ENCODE results near the gene RHBDD3.

The RHBDD3 gene

DNA sequence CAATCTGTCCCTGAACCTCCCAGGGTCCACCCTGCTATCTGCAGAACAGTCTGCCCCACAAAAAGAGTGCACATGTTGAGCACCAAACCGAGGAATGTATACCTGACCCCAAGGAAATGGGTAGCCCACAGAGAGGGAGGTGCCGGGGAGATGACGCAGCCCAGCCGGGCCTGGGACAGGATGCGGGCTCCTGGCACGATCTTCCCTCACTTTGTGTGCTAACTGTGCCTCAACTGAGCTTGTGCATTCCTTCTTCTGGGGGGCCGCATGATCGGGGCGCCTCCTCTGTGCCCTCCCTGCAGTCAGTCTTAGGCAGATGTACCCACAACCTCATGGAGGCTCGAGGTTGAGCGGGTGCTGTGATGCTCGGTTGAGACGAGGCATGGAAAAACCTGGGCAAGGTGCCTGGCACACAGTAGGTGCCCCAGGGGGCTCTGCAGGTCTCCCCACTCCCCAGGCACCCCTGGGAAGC, 41.0 kb upstream of the RHBDD3 start:
- no CpG with 5 or more reads among the region's 13 CpGs for WGBS (ENCODE audit: extremely low coverage, insufficient coverage, insufficient read length)
- H3K4me2 ChIP-seq (ENCODE audit: low read length): no peak overlapping the region

DNA sequence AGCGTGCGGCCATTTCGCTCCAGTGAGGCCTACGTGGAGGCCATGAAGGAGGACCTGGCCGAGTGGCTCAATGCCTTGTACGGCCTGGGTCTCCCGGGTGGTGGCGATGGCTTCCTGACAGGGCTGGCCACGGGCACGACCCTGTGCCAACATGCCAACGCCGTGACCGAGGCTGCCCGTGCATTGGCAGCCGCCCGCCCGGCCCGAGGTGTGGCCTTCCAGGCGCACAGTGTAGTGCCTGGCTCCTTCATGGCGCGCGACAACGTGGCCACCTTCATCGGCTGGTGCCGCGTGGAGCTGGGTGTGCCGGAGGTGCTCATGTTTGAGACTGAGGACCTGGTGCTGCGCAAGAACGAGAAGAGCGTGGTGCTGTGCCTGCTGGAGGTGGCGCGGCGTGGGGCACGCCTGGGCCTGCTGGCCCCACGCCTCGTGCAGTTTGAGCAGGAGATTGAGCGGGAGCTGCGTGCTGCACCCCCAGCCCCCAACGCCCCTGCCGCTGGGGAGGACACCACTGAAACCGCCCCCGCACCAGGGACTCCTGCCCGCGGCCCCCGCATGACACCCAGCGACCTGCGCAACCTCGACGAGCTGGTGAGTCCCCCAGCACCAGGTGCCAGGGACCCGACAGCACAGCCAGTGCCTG, 40.5 kb upstream of the RHBDD3 start:
- Histone ChIP-seq H3K79me2 (ENCODE audit: control insufficient read depth, insufficient read depth, low read length, poor library complexity) (peaks cover 5% of the 10 kb centered on the region), H2AK5ac (ENCODE audit: low read length) (no peak overlapping the region), H3K9me3 (ENCODE audit: insufficient read depth, low read depth, low read length) (peaks cover 2% of the 10 kb centered on the region), H4K8ac (ENCODE audit: low read depth, low read length) (no peak overlapping the region), H3K23ac (ENCODE audit: low read length) (no peak overlapping the region), H3K36me3 (ENCODE audit: control insufficient read depth in 1 of 2, insufficient read depth in 2 of 2, low read length in 2 of 2) (peaks cover 7 to 9% of the 10 kb centered on the region in 2 experiments), H3K4me1 (ENCODE audit: control insufficient read depth in 1 of 2, insufficient read depth in 2 of 2, low read length in 2 of 2) (peaks cover 25 to 33% of the 10 kb centered on the region in 2 experiments), H3K14ac (ENCODE audit: low read length) (no peak overlapping the region), H3K4me3 (ENCODE audit: low read depth, low read length) (no peak overlapping the region), H3K27ac (ENCODE audit: low read depth, low read length) (no peak overlapping the region), H3K79me1 (ENCODE audit: low read length) (peaks cover 14% of the 10 kb centered on the region), H3K9ac (ENCODE audit: low read length) (no peak overlapping the region), H2BK12ac (ENCODE audit: low read length) (no peak overlapping the region), H3K4ac (ENCODE audit: low read depth, low read length) (no peak overlapping the region), H2BK5ac (ENCODE audit: low read depth, low read length, poor library complexity) (no peak overlapping the region), H4K12ac (ENCODE audit: low read depth, low read length) (no peak overlapping the region), H2AFZ (ENCODE audit: insufficient read depth, low read length, poor library complexity) (no peak overlapping the region), H2BK120ac (ENCODE audit: insufficient read depth, low read length, poor library complexity) (no peak overlapping the region), H3K27me3 (ENCODE audit: insufficient read depth, low read length) (peaks cover 2% of the 10 kb centered on the region), H3K18ac (ENCODE audit: low read length) (peak overlapping the region; percentile 13), H3K4me2 (ENCODE audit: low read length) (no peak overlapping the region), H4K91ac (ENCODE audit: low read depth, low read length) (no peak overlapping the region)
- DNase-seq: no peak
- WGBS (ENCODE audit: extremely low coverage, insufficient coverage, insufficient read length): no CpG with 5 or more reads among the region's 50 CpGs

More for the DNA sequence above, 41.0 kb upstream of the RHBDD3 start:
- Histone ChIP-seq H3K79me1 (ENCODE audit: low read length) (peaks cover 14% of the 10 kb centered on the region), H3K36me3 (ENCODE audit: control insufficient read depth in 1 of 2, insufficient read depth in 2 of 2, low read length in 2 of 2) (peaks cover 7 to 9% of the 10 kb centered on the region in 2 experiments), H4K12ac (ENCODE audit: low read depth, low read length) (no peak overlapping the region), H3K14ac (ENCODE audit: low read length) (no peak overlapping the region), H3K79me2 (ENCODE audit: control insufficient read depth, insufficient read depth, low read length, poor library complexity) (peaks cover 5% of the 10 kb centered on the region), H2AK5ac (ENCODE audit: low read length) (no peak overlapping the region), H4K8ac (ENCODE audit: low read depth, low read length) (no peak overlapping the region), H3K18ac (ENCODE audit: low read length) (no peak overlapping the region), H2BK5ac (ENCODE audit: low read depth, low read length, poor library complexity) (no peak overlapping the region), H3K9me3 (ENCODE audit: insufficient read depth, low read depth, low read length) (peaks cover 3% of the 10 kb centered on the region), H3K4me3 (ENCODE audit: low read depth, low read length) (no peak overlapping the region), H2AFZ (ENCODE audit: insufficient read depth, low read length, poor library complexity) (no peak overlapping the region), H3K9ac (ENCODE audit: low read length) (no peak overlapping the region), H2BK120ac (ENCODE audit: insufficient read depth, low read length, poor library complexity) (no peak overlapping the region), H3K27ac (ENCODE audit: low read depth, low read length) (no peak overlapping the region), H3K4ac (ENCODE audit: low read depth, low read length) (no peak overlapping the region), H3K4me1 (ENCODE audit: control insufficient read depth in 1 of 2, insufficient read depth in 2 of 2, low read length in 2 of 2) (peaks cover 25 to 33% of the 10 kb centered on the region in 2 experiments), H4K91ac (ENCODE audit: low read depth, low read length) (no peak overlapping the region), H2BK12ac (ENCODE audit: low read length) (no peak overlapping the region), H3K23ac (ENCODE audit: low read length) (no peak overlapping the region), H3K27me3 (ENCODE audit: insufficient read depth, low read length) (peaks cover 7% of the 10 kb centered on the region)
- no peak for DNase-seq

- Histone ChIP-seq H2AK5ac (ENCODE audit: low read length) (peak overlapping the region; percentile 96), H3K4ac (ENCODE audit: low read depth, low read length) (peak overlapping the region; percentile 61), H3K18ac (ENCODE audit: low read length) (peak overlapping the region; percentile 73), H2AFZ (ENCODE audit: insufficient read depth, low read length, poor library complexity) (peak overlapping the region; percentile 46), H4K12ac (ENCODE audit: low read depth, low read length) (peak overlapping the region; percentile 70), H2BK12ac (ENCODE audit: low read length) (peak overlapping the region; percentile 83), H3K23ac (ENCODE audit: low read length) (no peak overlapping the region), H3K9ac (ENCODE audit: low read length) (peak overlapping the region; percentile 2), H2BK120ac (ENCODE audit: insufficient read depth, low read length, poor library complexity) (peak overlapping the region; percentile 89), H3K4me3 (ENCODE audit: low read depth, low read length) (peak overlapping the region; percentile 74), H3K79me2 (ENCODE audit: control insufficient read depth, insufficient read depth, low read length, poor library complexity) (peaks cover 5% of the 10 kb centered on the region), H3K9me3 (ENCODE audit: insufficient read depth, low read depth, low read length) (no peaks in the 10 kb centered on the region), H4K91ac (ENCODE audit: low read depth, low read length) (peak overlapping the region; percentile 86), H3K27me3 (ENCODE audit: insufficient read depth, low read length) (no peaks in the 10 kb centered on the region), H3K4me1 (ENCODE audit: control insufficient read depth in 1 of 2, insufficient read depth in 2 of 2, low read length in 2 of 2) (peaks cover 25 to 33% of the 10 kb centered on the region in 2 experiments), H3K4me2 (ENCODE audit: low read length) (peak overlapping the region; percentile 86), H3K79me1 (ENCODE audit: low read length) (peaks cover 14% of the 10 kb centered on the region), H4K8ac (ENCODE audit: low read depth, low read length) (peak overlapping the region; percentile 74), H3K27ac (ENCODE audit: low read depth, low read length) (no peak overlapping the region), H3K36me3 (ENCODE audit: control insufficient read depth in 1 of 2, insufficient read depth in 2 of 2, low read length in 2 of 2) (peaks cover 7 to 9% of the 10 kb centered on the region in 2 experiments), H2BK5ac (ENCODE audit: low read depth, low read length, poor library complexity) (peak overlapping the region; percentile 60), H3K14ac (ENCODE audit: low read length) (peak overlapping the region; percentile 90)
- no peak for DNase-seq
- WGBS (ENCODE audit: extremely low coverage, insufficient coverage, insufficient read length): no CpG with 5 or more reads among the region's 20 CpGs
These were observed 39.9 kb upstream of the RHBDD3 start for GRCh38 chr22:29307596-29308147.

GRCh38 chr22:29306835-29307595, 39.2 kb upstream of the RHBDD3 start:
- WGBS (ENCODE audit: extremely low coverage, insufficient coverage, insufficient read length): no CpG with 5 or more reads among the region's 83 CpGs
- peaks cover 25 to 33% of the 10 kb centered on the region in 2 experiments for H3K4me1 ChIP-seq (ENCODE audit: control insufficient read depth in 1 of 2, insufficient read depth in 2 of 2, low read length in 2 of 2)
- peaks cover 2 to 4% of the 10 kb centered on the region in 2 experiments for H3K36me3 ChIP-seq (ENCODE audit: control insufficient read depth in 1 of 2, insufficient read depth in 2 of 2, low read length in 2 of 2)
- peak overlapping the region; percentile 91 for H2BK120ac ChIP-seq (ENCODE audit: insufficient read depth, low read length, poor library complexity)
- H4K8ac ChIP-seq (ENCODE audit: low read depth, low read length): peak overlapping the region; percentile 81
- H3K79me2 ChIP-seq (ENCODE audit: control insufficient read depth, insufficient read depth, low read length, poor library complexity): peaks cover 5% of the 10 kb centered on the region
- peak overlapping the region; percentile 46 for H2AFZ ChIP-seq (ENCODE audit: insufficient read depth, low read length, poor library complexity)
- peak overlapping the region; percentile 59 for H3K9ac ChIP-seq (ENCODE audit: low read length)
- peaks cover 14% of the 10 kb centered on the region for H3K79me1 ChIP-seq (ENCODE audit: low read length)
- H3K4me3 ChIP-seq (ENCODE audit: low read depth, low read length): peak overlapping the region; percentile 74
- H3K27me3 ChIP-seq (ENCODE audit: insufficient read depth, low read length): no peaks in the 10 kb centered on the region
- peak; percentile 76 to 89 for DNase-seq
- H3K14ac ChIP-seq (ENCODE audit: low read length): peak overlapping the region; percentile 90
- H3K27ac ChIP-seq (ENCODE audit: low read depth, low read length): peak overlapping the region; percentile 78
- H2BK5ac ChIP-seq (ENCODE audit: low read depth, low read length, poor library complexity): peak overlapping the region; percentile 85
- peak overlapping the region; percentile 70 for H4K12ac ChIP-seq (ENCODE audit: low read depth, low read length)
- H2BK12ac ChIP-seq (ENCODE audit: low read length): peak overlapping the region; percentile 83
- H2AK5ac ChIP-seq (ENCODE audit: low read length): peak overlapping the region; percentile 96
- no peaks in the 10 kb centered on the region for H3K9me3 ChIP-seq (ENCODE audit: insufficient read depth, low read depth, low read length)
- H3K4me2 ChIP-seq (ENCODE audit: low read length): peak overlapping the region; percentile 86
- no peak overlapping the region for H3K23ac ChIP-seq (ENCODE audit: low read length)
- peak overlapping the region; percentile 61 for H3K4ac ChIP-seq (ENCODE audit: low read depth, low read length)
- H4K91ac ChIP-seq (ENCODE audit: low read depth, low read length): peak overlapping the region; percentile 95
- peak overlapping the region; percentile 73 for H3K18ac ChIP-seq (ENCODE audit: low read length)

Measured in trophoblast cell (in vitro differentiated cells and primary cell).